Esophagus muscularis mucosa (tissue), 3 donors: ENCODE results near the gene GSK3B.

Experiments used
- POLR2AphosphoS5 ChIP-seq, 2 donors: sonication (generic); formaldehyde crosslinking; IDR thresholded peaks; one replicate each; pipeline ENCODE4 v1.6.1; 2017; ENCODE audit warnings: antibody characterized with exemption in 2 of 2
- TF ChIP-seq, protein P1 (sequence below), 3 experiments: fragments of 200-600 bp in 2 of 3; fragments of 450-650 bp in 1 of 3; sonication (generic) in 2 of 3; IDR thresholded peaks; one replicate each; pipeline ENCODE4 v1.5.1; 2017 to 2019; ENCODE audit warnings: antibody characterized with exemption in 3 of 3, mild to moderate bottlenecking in 2 of 3, moderate library complexity in 1 of 3

DNA sequence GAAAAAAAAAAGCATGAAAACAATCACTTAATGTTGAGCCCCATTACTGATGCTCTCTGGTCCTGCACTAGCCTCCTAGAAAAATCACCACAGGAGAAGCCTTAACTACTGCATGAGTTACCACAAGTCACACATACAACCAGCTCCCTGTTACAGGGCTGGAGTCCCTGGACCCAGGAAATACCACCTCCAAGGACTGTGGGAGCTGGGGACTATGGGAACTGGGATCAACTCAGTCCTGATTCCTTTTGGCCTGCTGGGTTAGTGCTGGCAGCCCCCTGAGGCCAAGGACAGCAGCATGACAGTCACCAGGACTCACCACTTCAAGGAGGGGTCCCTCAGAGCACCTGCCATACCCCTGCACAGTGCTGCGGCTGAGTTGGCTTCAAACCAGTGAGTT lies 311.8 kb downstream of the GSK3B start:
- TF ChIP-seq, protein P1, sequence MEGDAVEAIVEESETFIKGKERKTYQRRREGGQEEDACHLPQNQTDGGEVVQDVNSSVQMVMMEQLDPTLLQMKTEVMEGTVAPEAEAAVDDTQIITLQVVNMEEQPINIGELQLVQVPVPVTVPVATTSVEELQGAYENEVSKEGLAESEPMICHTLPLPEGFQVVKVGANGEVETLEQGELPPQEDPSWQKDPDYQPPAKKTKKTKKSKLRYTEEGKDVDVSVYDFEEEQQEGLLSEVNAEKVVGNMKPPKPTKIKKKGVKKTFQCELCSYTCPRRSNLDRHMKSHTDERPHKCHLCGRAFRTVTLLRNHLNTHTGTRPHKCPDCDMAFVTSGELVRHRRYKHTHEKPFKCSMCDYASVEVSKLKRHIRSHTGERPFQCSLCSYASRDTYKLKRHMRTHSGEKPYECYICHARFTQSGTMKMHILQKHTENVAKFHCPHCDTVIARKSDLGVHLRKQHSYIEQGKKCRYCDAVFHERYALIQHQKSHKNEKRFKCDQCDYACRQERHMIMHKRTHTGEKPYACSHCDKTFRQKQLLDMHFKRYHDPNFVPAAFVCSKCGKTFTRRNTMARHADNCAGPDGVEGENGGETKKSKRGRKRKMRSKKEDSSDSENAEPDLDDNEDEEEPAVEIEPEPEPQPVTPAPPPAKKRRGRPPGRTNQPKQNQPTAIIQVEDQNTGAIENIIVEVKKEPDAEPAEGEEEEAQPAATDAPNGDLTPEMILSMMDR (IDR thresholded peaks at IDR 0.05) = no peak
- TF ChIP-seq POLR2AphosphoS5 (IDR thresholded peaks at IDR 0.05) = no peak
